ENCODE results near the gene TRIM2.

DNA sequence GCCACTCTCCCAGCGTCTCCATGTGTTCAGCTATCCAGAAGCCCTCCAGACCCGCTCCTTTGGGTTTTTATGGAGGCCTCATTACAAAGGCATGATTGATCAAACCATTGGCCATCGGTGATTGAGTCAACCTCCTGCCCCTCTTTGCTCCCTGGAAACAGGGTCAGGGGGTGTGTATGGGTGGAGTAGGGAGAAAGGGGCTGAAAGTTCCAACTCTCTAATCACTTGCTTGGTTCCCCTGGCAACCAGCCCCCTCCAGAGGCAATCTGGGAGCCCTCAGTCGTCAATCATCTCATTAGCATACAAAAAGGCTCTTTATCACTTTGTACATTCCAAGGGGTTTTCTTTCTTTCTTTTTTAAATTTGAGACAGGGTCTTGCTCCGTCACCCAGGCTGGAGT is 2.3 kb downstream of the TRIM2 start:
- TF ChIP-seq, protein P1, sequence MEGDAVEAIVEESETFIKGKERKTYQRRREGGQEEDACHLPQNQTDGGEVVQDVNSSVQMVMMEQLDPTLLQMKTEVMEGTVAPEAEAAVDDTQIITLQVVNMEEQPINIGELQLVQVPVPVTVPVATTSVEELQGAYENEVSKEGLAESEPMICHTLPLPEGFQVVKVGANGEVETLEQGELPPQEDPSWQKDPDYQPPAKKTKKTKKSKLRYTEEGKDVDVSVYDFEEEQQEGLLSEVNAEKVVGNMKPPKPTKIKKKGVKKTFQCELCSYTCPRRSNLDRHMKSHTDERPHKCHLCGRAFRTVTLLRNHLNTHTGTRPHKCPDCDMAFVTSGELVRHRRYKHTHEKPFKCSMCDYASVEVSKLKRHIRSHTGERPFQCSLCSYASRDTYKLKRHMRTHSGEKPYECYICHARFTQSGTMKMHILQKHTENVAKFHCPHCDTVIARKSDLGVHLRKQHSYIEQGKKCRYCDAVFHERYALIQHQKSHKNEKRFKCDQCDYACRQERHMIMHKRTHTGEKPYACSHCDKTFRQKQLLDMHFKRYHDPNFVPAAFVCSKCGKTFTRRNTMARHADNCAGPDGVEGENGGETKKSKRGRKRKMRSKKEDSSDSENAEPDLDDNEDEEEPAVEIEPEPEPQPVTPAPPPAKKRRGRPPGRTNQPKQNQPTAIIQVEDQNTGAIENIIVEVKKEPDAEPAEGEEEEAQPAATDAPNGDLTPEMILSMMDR (IDR thresholded peaks at IDR 0.05) = no peak
- TF ChIP-seq POLR2A (IDR thresholded peaks at IDR 0.05) = no peak

Data from body of pancreas (tissue), 4 donors.